H9 (cell line): ENCODE data around the gene OSBPL8. TPM values are rescaled to one million over a fixed set of nuclear protein-coding genes. Genes with fewer than 3 reads are reported as not detected.

Experiments
- DNase-seq: peaks from one replicate; pipeline ENCODE4 v3.0.0-alpha.2; 2017
- H2AFZ ChIP-seq: one replicate; pipeline ENCODE4 v1.6.1; 2013; ENCODE audit warnings: mild to moderate bottlenecking, low read length, control low read depth, moderate library complexity
- H2AK5ac ChIP-seq: 2 replicates; pipeline ENCODE4 v1.6.1; 2013; ENCODE audit warnings: low read length, control low read depth, mixed read lengths; ENCODE audit not compliant: insufficient read length
- H2BK120ac ChIP-seq: one replicate; pipeline ENCODE4 v1.6.1; 2013; ENCODE audit warnings: low read depth, mild to moderate bottlenecking, low read length, control low read depth, inconsistent platforms; ENCODE audit not compliant: poor library complexity, severe bottlenecking
- H2BK12ac ChIP-seq: 2 replicates; pipeline ENCODE4 v1.6.1; 2013; ENCODE audit warnings: low read length, control low read depth, mixed read lengths, low read depth; ENCODE audit not compliant: insufficient read length
- H2BK15ac ChIP-seq: 2 replicates; pipeline ENCODE4 v1.6.1; 2013; ENCODE audit warnings: low read depth, low read length, control low read depth
- H2BK20ac ChIP-seq: one replicate; pipeline ENCODE4 v1.6.1; 2013; ENCODE audit warnings: low read depth, mild to moderate bottlenecking, low read length, control low read depth, inconsistent platforms; ENCODE audit not compliant: poor library complexity, severe bottlenecking
- H2BK5ac ChIP-seq: 2 replicates; pipeline ENCODE4 v1.6.1; 2013; ENCODE audit warnings: low read length, control low read depth, mixed read lengths; ENCODE audit not compliant: insufficient read length
- H3K14ac ChIP-seq: 2 replicates; pipeline ENCODE4 v1.6.1; 2013; ENCODE audit warnings: low read length, control low read depth; ENCODE audit not compliant: insufficient read depth
- H3K18ac ChIP-seq: 2 replicates; pipeline ENCODE4 v1.6.1; 2013; ENCODE audit warnings: low read depth, mild to moderate bottlenecking, mixed read lengths, low read length, control low read depth; ENCODE audit not compliant: insufficient read length
- H3K23ac ChIP-seq: 2 replicates; pipeline ENCODE4 v1.6.1; 2013; ENCODE audit warnings: low read length, control low read depth, mixed read lengths, low read depth; ENCODE audit not compliant: insufficient read length
- H3K23me2 ChIP-seq: 2 replicates; pipeline ENCODE4 v1.6.1; 2013; ENCODE audit warnings: low read depth, mild to moderate bottlenecking, mixed read lengths, low read length, control low read depth; ENCODE audit not compliant: insufficient read length, poor library complexity, severe bottlenecking
- H3K27ac ChIP-seq: 2 replicates; pipeline ENCODE4 v1.5.1; 2013; ENCODE audit warnings: low read length, control low read depth, mixed read lengths, low read depth; ENCODE audit not compliant: insufficient read length
- H3K27me3 ChIP-seq: 2 replicates; pipeline ENCODE4 v1.6.1; 2013; ENCODE audit warnings: low read length, control low read depth, inconsistent platforms; ENCODE audit not compliant: insufficient read depth
- H3K4ac ChIP-seq: 2 replicates; pipeline ENCODE4 v1.6.1; 2013; ENCODE audit warnings: low read depth, mild to moderate bottlenecking, control low read depth, inconsistent platforms, low read length, moderate library complexity
- H3K4me1 ChIP-seq: 2 replicates; pipeline ENCODE4 v1.6.1; 2013; ENCODE audit warnings: low read length, control low read depth, inconsistent platforms; ENCODE audit not compliant: insufficient read depth
- H3K4me2 ChIP-seq: 2 replicates; pipeline ENCODE4 v1.6.1; 2013; ENCODE audit warnings: low read length, control low read depth, mixed read lengths; ENCODE audit not compliant: insufficient read length, insufficient read depth
- H3K56ac ChIP-seq: 2 replicates; pipeline ENCODE4 v1.6.1; 2013; ENCODE audit warnings: low read depth, mild to moderate bottlenecking, mixed read lengths, low read length, control low read depth; ENCODE audit not compliant: insufficient read length
- H3K79me1 ChIP-seq: 2 replicates; pipeline ENCODE4 v1.6.1; 2013; ENCODE audit warnings: low read depth, mild to moderate bottlenecking, moderate library complexity, low read length, control low read depth, inconsistent platforms; ENCODE audit not compliant: insufficient read depth, poor library complexity, severe bottlenecking
- H3K79me2 ChIP-seq: 2 replicates; pipeline ENCODE4 v1.6.1; 2013; ENCODE audit warnings: low read length, control low read depth, inconsistent platforms; ENCODE audit not compliant: insufficient read depth
- H3K9ac ChIP-seq: 2 replicates; pipeline ENCODE4 v1.6.1; 2013; ENCODE audit warnings: low read length, control low read depth, mixed read lengths; ENCODE audit not compliant: insufficient read length; ENCODE audit errors: extremely low read depth
- H3K9me3 ChIP-seq: one replicate; pipeline ENCODE4 v1.6.1; 2013; ENCODE audit warnings: low read depth, low read length, inconsistent platforms; ENCODE audit not compliant: control insufficient read depth
- H3T11ph ChIP-seq: one replicate; pipeline ENCODE4 v1.6.1; 2013; ENCODE audit warnings: mild to moderate bottlenecking, low read length, control low read depth, inconsistent platforms
- H4K20me1 ChIP-seq: one replicate; pipeline ENCODE4 v1.6.1; 2013; ENCODE audit not compliant: control insufficient read depth, insufficient read length, insufficient read depth
- H4K5ac ChIP-seq: 2 replicates; pipeline ENCODE4 v1.6.1; 2013; ENCODE audit warnings: low read depth, mild to moderate bottlenecking, mixed read lengths, low read length, control low read depth; ENCODE audit not compliant: insufficient read length
- H4K8ac ChIP-seq: replicated peaks from 2 replicates; pipeline ENCODE4 v1.6.1; 2013; ENCODE audit warnings: low read length, control low read depth, mixed read lengths, low read depth; ENCODE audit not compliant: insufficient read length
- H4K91ac ChIP-seq: 2 replicates; pipeline ENCODE4 v1.6.1; 2013; ENCODE audit warnings: low read depth, mild to moderate bottlenecking, moderate library complexity, mixed read lengths, low read length, control low read depth; ENCODE audit not compliant: insufficient read length
- H3K27ac Mint-ChIP-seq, 3 experiments: 2 replicates in 2 of 3; 3 replicates in 1 of 3; pipeline ENCODE4 v1.8.0; 2020 to 2021; ENCODE audit warnings: mixed read lengths in 3 of 3, mild to moderate bottlenecking in 1 of 3, moderate library complexity in 1 of 3
- H3K27me3 Mint-ChIP-seq: 2 replicates; pipeline ENCODE4 v1.8.0; 2021; ENCODE audit warnings: low read depth, mild to moderate bottlenecking, moderate library complexity, mixed read lengths
- H3K36me3 Mint-ChIP-seq, 3 experiments: 2 replicates in 2 of 3; 3 replicates in 1 of 3; pipeline ENCODE4 v1.8.0; 2020 to 2021; ENCODE audit warnings: low read depth in 3 of 3, mixed read lengths in 3 of 3; ENCODE audit not compliant: insufficient read depth in 1 of 3
- H3K4me1 Mint-ChIP-seq, 2 experiments: 2 replicates each; pipeline ENCODE4 v1.8.0; 2020; ENCODE audit warnings: mixed read lengths in 2 of 2
- H3K4me3 Mint-ChIP-seq, 2 experiments: 2 replicates in 1 of 2; 3 replicates in 1 of 2; pipeline ENCODE4 v1.8.0; 2020 to 2021; ENCODE audit warnings: mild to moderate bottlenecking in 2 of 2, mixed read lengths in 2 of 2, moderate library complexity in 1 of 2
- H3K9me3 Mint-ChIP-seq, 2 experiments: 2 replicates in 1 of 2; 3 replicates in 1 of 2; pipeline ENCODE4 v1.8.0; 2020; ENCODE audit warnings: mild to moderate bottlenecking in 2 of 2, mixed read lengths in 2 of 2, moderate library complexity in 1 of 2
- WGBS: extraction: QIAGEN DNeasy Blood & Tissue Kit; methylation state at CpG from one replicate; pipeline ENCODE4 v1.1.7; 2013; ENCODE audit warnings: missing lambda C conversion rate, low lambda C conversion rate, mixed read lengths; ENCODE audit not compliant: insufficient read length; ENCODE audit errors: extremely low coverage; 5-methylcytosine and 5-hydroxymethylcytosine counted together
- total RNA-seq: library from RNA; stranded (reverse); gene quantifications from 2 replicates; pipeline ENCODE4 v1.2.1, GENCODE V29; 2021
- TF ChIP-seq, protein P1 (sequence below): fragments of 200-600 bp; sonication (generic); conservative IDR thresholded peaks from 3 replicates; pipeline ENCODE4 v1.8.0; 2021; ENCODE audit warnings: antibody characterized with exemption, mild to moderate bottlenecking

OSBPL8 gene
- total RNA-seq, 1 experiment from 2014 or later: 61.2 TPM

DNA sequence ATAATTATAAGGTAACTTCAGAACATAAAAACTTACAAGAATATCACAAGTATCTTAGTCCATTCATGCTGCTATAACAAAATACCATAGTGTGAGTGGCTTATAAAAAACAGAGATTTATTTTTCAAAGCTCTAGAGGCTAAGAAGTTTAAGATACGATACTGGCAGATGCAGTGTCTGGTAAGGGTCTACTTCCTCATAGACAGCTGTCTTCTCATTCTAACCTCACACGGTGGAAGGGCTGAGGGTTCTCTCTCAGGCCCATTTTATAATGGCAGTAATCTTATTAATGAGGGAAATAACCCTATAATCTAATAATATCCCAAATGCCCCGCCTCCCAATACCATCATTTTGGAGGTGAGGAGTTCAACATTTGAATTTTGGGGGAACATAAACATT lies 23.7 kb upstream of the OSBPL8 start:
- no peaks in the 10 kb centered on the region for H3K79me2 ChIP-seq
- H3K27ac Mint-ChIP-seq: no peak overlapping the region
- no peak overlapping the region for H2BK12ac ChIP-seq
- no peak overlapping the region for H2AK5ac ChIP-seq
- no peaks in the 10 kb centered on the region for H3K4me1 ChIP-seq
- H3K27ac ChIP-seq: no peak overlapping the region
- no peak overlapping the region for H4K8ac ChIP-seq
- TF ChIP-seq, protein P1, sequence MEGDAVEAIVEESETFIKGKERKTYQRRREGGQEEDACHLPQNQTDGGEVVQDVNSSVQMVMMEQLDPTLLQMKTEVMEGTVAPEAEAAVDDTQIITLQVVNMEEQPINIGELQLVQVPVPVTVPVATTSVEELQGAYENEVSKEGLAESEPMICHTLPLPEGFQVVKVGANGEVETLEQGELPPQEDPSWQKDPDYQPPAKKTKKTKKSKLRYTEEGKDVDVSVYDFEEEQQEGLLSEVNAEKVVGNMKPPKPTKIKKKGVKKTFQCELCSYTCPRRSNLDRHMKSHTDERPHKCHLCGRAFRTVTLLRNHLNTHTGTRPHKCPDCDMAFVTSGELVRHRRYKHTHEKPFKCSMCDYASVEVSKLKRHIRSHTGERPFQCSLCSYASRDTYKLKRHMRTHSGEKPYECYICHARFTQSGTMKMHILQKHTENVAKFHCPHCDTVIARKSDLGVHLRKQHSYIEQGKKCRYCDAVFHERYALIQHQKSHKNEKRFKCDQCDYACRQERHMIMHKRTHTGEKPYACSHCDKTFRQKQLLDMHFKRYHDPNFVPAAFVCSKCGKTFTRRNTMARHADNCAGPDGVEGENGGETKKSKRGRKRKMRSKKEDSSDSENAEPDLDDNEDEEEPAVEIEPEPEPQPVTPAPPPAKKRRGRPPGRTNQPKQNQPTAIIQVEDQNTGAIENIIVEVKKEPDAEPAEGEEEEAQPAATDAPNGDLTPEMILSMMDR: no peak
- no peaks in the 10 kb centered on the region for H4K20me1 ChIP-seq
- no peaks in the 10 kb centered on the region for H3K23me2 ChIP-seq
- H2BK20ac ChIP-seq: no peak overlapping the region
- H3K56ac ChIP-seq: no peak overlapping the region
- no peak overlapping the region for H2BK120ac ChIP-seq
- H3K23ac ChIP-seq: no peak overlapping the region
- H3K4ac ChIP-seq: no peak overlapping the region
- H3K4me1 Mint-ChIP-seq: no peaks in the 10 kb centered on the region
- DNase-seq: no peak
- no peaks in the 10 kb centered on the region for H3K9me3 ChIP-seq
- no peaks in the 10 kb centered on the region for H3K27me3 Mint-ChIP-seq
- H4K91ac ChIP-seq: no peak overlapping the region
- no peak overlapping the region for H3K18ac ChIP-seq
- H3K4me2 ChIP-seq: no peak overlapping the region
- no peak overlapping the region for H2AFZ ChIP-seq
- H3K4me3 Mint-ChIP-seq: no peak overlapping the region
- H3K79me1 ChIP-seq: no peaks in the 10 kb centered on the region
- H3K9me3 Mint-ChIP-seq: peaks cover 0 to 2% of the 10 kb centered on the region in 2 experiments; a peak in 1 of 5 replicates
- H4K5ac ChIP-seq: no peak overlapping the region
- H2BK5ac ChIP-seq: no peak overlapping the region
- no peaks in the 10 kb centered on the region for H3K27me3 ChIP-seq
- no peak overlapping the region for H3K14ac ChIP-seq
- no peak overlapping the region for H2BK15ac ChIP-seq
- H3T11ph ChIP-seq: no peak overlapping the region
- H3K9ac ChIP-seq: no peak overlapping the region
- WGBS: no CpG with 5 or more reads among the region's 3 CpGs
- no peaks in the 10 kb centered on the region for H3K36me3 Mint-ChIP-seq
